Measurements from ENCODE around the gene ADPRH.

Gene ADPRH

GRCh38 chr3:119596398-119596797 is 17.1 kb downstream of the ADPRH start:
- DNase-seq (ENCODE audit: low read depth in 2 of 2), result no peak

- DNase-seq (ENCODE audit: low read depth in 2 of 2), result no peak
Observed at GRCh38 chr3:119597548-119598288, 18.4 kb downstream of the ADPRH start, which contains the start of gene PLA1A. PLA1A (plus strand) TSS chr3:119597885; CDS start chr3:119597914, 29 bp downstream.

- DNase-seq (ENCODE audit: low read depth in 2 of 2), result no peak
Observed at GRCh38 chr3:119598410-119599098, 19.3 kb downstream of the ADPRH start.

GRCh38 chr3:119599558-119600174 is 20.4 kb downstream of the ADPRH start:
- no peak for DNase-seq (ENCODE audit: low read depth in 2 of 2)

GRCh38 chr3:119600732-119601131 is 21.4 kb downstream of the ADPRH start:
- peak in 1 of 2 experiments; percentile 6 for DNase-seq (ENCODE audit: low read depth in 2 of 2)

GRCh38 chr3:119601154-119601553 is 21.9 kb downstream of the ADPRH start:
- no peak for DNase-seq (ENCODE audit: low read depth in 2 of 2)

- no peak for DNase-seq (ENCODE audit: low read depth in 2 of 2)
Observed at GRCh38 chr3:119602676-119603075, 23.4 kb downstream of the ADPRH start.

GRCh38 chr3:119604878-119605277 is 25.6 kb downstream of the ADPRH start:
- no peak for DNase-seq (ENCODE audit: low read depth in 2 of 2)

- DNase-seq (ENCODE audit: low read depth in 2 of 2), result no peak
Observed at GRCh38 chr3:119608405-119609000, 29.2 kb downstream of the ADPRH start.

GRCh38 chr3:119609301-119609700 is 30.0 kb downstream of the ADPRH start:
- no peak for DNase-seq (ENCODE audit: low read depth in 2 of 2)

GRCh38 chr3:119611664-119612063 is 32.4 kb downstream of the ADPRH start:
- no peak for DNase-seq (ENCODE audit: low read depth in 2 of 2)

GRCh38 chr3:119613201-119613600 is 33.9 kb downstream of the ADPRH start:
- DNase-seq (ENCODE audit: low read depth in 2 of 2), result no peak

GRCh38 chr3:119613872-119614271 is 34.6 kb downstream of the ADPRH start:
- DNase-seq (ENCODE audit: low read depth in 2 of 2), result no peak

- DNase-seq (ENCODE audit: low read depth in 2 of 2), result no peak
Observed at GRCh38 chr3:119616056-119616455, 36.8 kb downstream of the ADPRH start.

- no peak for DNase-seq (ENCODE audit: low read depth in 2 of 2)
Observed at GRCh38 chr3:119619094-119619493, 39.8 kb downstream of the ADPRH start.

- no peak for DNase-seq (ENCODE audit: low read depth in 2 of 2)
Observed at GRCh38 chr3:119620899-119621298, 41.6 kb downstream of the ADPRH start.

GRCh38 chr3:119624002-119624720 is 44.9 kb downstream of the ADPRH start:
- no peak for DNase-seq (ENCODE audit: low read depth in 2 of 2)

GRCh38 chr3:119625451-119626153 is 46.3 kb downstream of the ADPRH start:
- DNase-seq (ENCODE audit: low read depth in 2 of 2), result no peak

GRCh38 chr3:119626196-119626595 is 46.9 kb downstream of the ADPRH start:
- DNase-seq (ENCODE audit: low read depth in 2 of 2), result no peak

- no peak for DNase-seq (ENCODE audit: low read depth in 2 of 2)
Observed at GRCh38 chr3:119627461-119627860, 48.2 kb downstream of the ADPRH start.

- no peak for DNase-seq (ENCODE audit: low read depth in 2 of 2)
Observed at GRCh38 chr3:119628390-119628789, 49.1 kb downstream of the ADPRH start.
